Measurements from ENCODE around the gene ADAM12.

DNA sequence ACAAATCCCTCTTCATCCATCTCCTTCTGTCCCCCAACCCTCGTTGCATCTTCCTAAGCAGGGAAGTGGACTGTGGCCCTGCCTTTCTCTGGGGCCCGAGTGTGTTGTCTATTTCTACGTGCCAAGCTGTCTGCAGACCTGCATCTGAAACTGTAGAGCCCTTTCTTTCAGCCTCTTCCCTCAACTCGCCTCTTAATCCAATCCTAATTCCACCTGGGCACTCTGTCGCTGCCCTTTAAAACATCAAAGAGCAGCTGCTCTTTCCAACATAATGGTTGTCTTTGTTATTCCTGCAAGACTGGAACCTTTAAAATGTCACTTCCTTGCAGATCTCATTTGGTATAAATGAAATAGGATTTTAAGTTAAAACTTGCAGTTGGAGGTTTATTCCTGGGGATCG lies 21.5 kb upstream of the ADAM12 start:
- TF ChIP-seq HNF4G (IDR thresholded peaks at IDR 0.05; ENCODE audit: borderline replicate concordance, low read depth, low read length), result no peak
- TF ChIP-seq HNF4G (CRISPR knock-in tag; IDR thresholded peaks at IDR 0.05; ENCODE audit: borderline replicate concordance, low read depth), result no peak
- TF ChIP-seq ZSCAN21 (CRISPR knock-in tag; IDR thresholded peaks at IDR 0.05; ENCODE audit: borderline replicate concordance), result no peak
- no peak for TF ChIP-seq FOXK2 (IDR thresholded peaks at IDR 0.05)
- no peak for TF ChIP-seq EP300 (IDR thresholded peaks at IDR 0.05; ENCODE audit: low read depth in 2 of 2, low read length in 2 of 2)
- no peak for TF ChIP-seq EP300 (CRISPR knock-in tag; IDR thresholded peaks at IDR 0.05; ENCODE audit: borderline replicate concordance)
- TF ChIP-seq, protein P1, sequence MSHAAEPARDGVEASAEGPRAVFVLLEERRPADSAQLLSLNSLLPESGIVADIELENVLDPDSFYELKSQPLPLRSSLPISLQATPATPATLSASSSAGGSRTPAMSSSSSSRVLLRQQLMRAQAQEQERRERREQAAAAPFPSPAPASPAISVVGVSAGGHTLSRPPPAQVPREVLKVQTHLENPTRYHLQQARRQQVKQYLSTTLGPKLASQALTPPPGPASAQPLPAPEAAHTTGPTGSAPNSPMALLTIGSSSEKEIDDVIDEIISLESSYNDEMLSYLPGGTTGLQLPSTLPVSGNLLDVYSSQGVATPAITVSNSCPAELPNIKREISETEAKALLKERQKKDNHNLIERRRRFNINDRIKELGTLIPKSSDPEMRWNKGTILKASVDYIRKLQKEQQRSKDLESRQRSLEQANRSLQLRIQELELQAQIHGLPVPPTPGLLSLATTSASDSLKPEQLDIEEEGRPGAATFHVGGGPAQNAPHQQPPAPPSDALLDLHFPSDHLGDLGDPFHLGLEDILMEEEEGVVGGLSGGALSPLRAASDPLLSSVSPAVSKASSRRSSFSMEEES (CRISPR knock-in tag; IDR thresholded peaks at IDR 0.05), result no peak
- TF ChIP-seq CEBPB (IDR thresholded peaks at IDR 0.05; ENCODE audit: borderline replicate concordance, low read depth, low read length), result no peak
